Neural cell (in vitro differentiated cells): ENCODE measurements around the gene GRAMD2A. TPM values are rescaled to one million over a fixed set of nuclear protein-coding genes. Genes with fewer than 3 reads are reported as not detected.

Experiments
- H2AFZ ChIP-seq: fragments of 200-600, 300-800 bp; sonication (generic), shearing (Covaris generic); 2 replicates; pipeline ENCODE4 v1.6.0; 2014; ENCODE audit warnings: low read depth, mild to moderate bottlenecking, antibody characterized with exemption, low read length, moderate library complexity
- H3F3A ChIP-seq: fragments of 200-600 bp; shearing (Covaris generic); 2 replicates; pipeline ENCODE4 v1.6.1; 2016; ENCODE audit warnings: mild to moderate bottlenecking, moderate library complexity, mixed read lengths, antibody characterized with exemption, low read length; ENCODE audit not compliant: insufficient read depth, poor library complexity, severe bottlenecking
- H3K27ac ChIP-seq: fragments of 200-600, 300-800 bp; sonication (generic), shearing (Covaris generic); 2 replicates; pipeline ENCODE4 v1.5.1; 2014; ENCODE audit warnings: mild to moderate bottlenecking, low read length, moderate library complexity
- H3K27me3 ChIP-seq: fragments of 300-800, 200-600 bp; sonication (generic), shearing (Covaris generic); 2 replicates; pipeline ENCODE4 v1.6.0; 2014; ENCODE audit warnings: mild to moderate bottlenecking, low read depth, low read length, moderate library complexity; ENCODE audit not compliant: insufficient read depth
- H3K36me3 ChIP-seq: fragments of 300-800, 200-600 bp; sonication (generic), shearing (Covaris generic); 2 replicates; pipeline ENCODE4 v1.5.1; 2014; ENCODE audit warnings: mild to moderate bottlenecking, antibody characterized with exemption, low read length, moderate library complexity; ENCODE audit not compliant: insufficient read depth
- H3K4me2 ChIP-seq: fragments of 300-800, 200-600 bp; sonication (generic), shearing (Covaris generic); 2 replicates; pipeline ENCODE4 v1.6.0; 2014; ENCODE audit warnings: mild to moderate bottlenecking, low read length
- H3K4me3 ChIP-seq: fragments of 300-800, 200-600 bp; sonication (generic), shearing (Covaris generic); 2 replicates; pipeline ENCODE4 v1.5.1; 2014; ENCODE audit warnings: mild to moderate bottlenecking, low read length, moderate library complexity
- H3K79me2 ChIP-seq: fragments of 200-600 bp; shearing (Covaris generic); replicated peaks from 2 replicates; pipeline ENCODE4 v1.6.0; 2014; ENCODE audit warnings: mild to moderate bottlenecking, low read length, moderate library complexity; ENCODE audit not compliant: insufficient read depth
- H3K9ac ChIP-seq: fragments of 300-800, 200-600 bp; sonication (generic), shearing (Covaris generic); 2 replicates; pipeline ENCODE4 v1.6.1; 2016; ENCODE audit warnings: mild to moderate bottlenecking, low read length, mixed read lengths
- H3K9me2 ChIP-seq: fragments of 200-600 bp; shearing (Covaris generic); 2 replicates; pipeline ENCODE4 v1.6.1; 2016; ENCODE audit warnings: mild to moderate bottlenecking, low read length, mixed read lengths; ENCODE audit not compliant: insufficient read depth
- H3K9me3 ChIP-seq: fragments of 200-600, 300-800 bp; sonication (generic), shearing (Covaris generic); 2 replicates; pipeline ENCODE4 v1.6.1; 2016; ENCODE audit warnings: mild to moderate bottlenecking, mixed run types, low read length, moderate library complexity, mixed read lengths
- H4K20me1 ChIP-seq: fragments of 200-600 bp; shearing (Covaris generic); 2 replicates; pipeline ENCODE4 v1.6.1; 2016; ENCODE audit warnings: mild to moderate bottlenecking, mixed run types; ENCODE audit not compliant: insufficient read depth
- EP300 ChIP-seq: fragments of 450-650 bp; conservative IDR thresholded peaks from 2 replicates; pipeline ENCODE4 v1.6.1; 2014; ENCODE audit warnings: antibody characterized with exemption, mild to moderate bottlenecking, moderate library complexity; ENCODE audit not compliant: poor library complexity, severe bottlenecking
- EZH2 ChIP-seq: fragments of 200-600, 300-800 bp; shearing (Covaris generic), sonication (generic); IDR thresholded peaks from 2 replicates; pipeline ENCODE4 v1.6.1; 2014; ENCODE audit warnings: antibody characterized with exemption, low read length, borderline replicate concordance, mild to moderate bottlenecking; ENCODE audit not compliant: insufficient read depth, poor library complexity, severe bottlenecking
- MXI1 ChIP-seq: fragments of 450-650 bp; conservative IDR thresholded peaks from 2 replicates; pipeline ENCODE4 v1.6.1; 2014; ENCODE audit warnings: antibody characterized with exemption, mild to moderate bottlenecking; ENCODE audit not compliant: poor library complexity, severe bottlenecking
- POLR2AphosphoS5 ChIP-seq: IDR thresholded peaks from 2 replicates; pipeline ENCODE4 v1.6.1; 2012
- RAD21 ChIP-seq: fragments of 450-650 bp; conservative IDR thresholded peaks from 2 replicates; pipeline ENCODE4 v1.6.1; 2014; ENCODE audit warnings: antibody characterized with exemption, mild to moderate bottlenecking, moderate library complexity
- SMC3 ChIP-seq: fragments of 450-650 bp; conservative IDR thresholded peaks from 2 replicates; pipeline ENCODE4 v1.6.1; 2014; ENCODE audit warnings: antibody characterized with exemption, mild to moderate bottlenecking, moderate library complexity; ENCODE audit not compliant: poor library complexity
- TAF1 ChIP-seq: IDR thresholded peaks from 2 replicates; pipeline ENCODE4 v1.6.1; 2012; ENCODE audit warnings: low read depth
- polyA plus RNA-seq: library from polyadenylated mRNA; depleted of rRNA; stranded (reverse); fragments of >200 nt; gene quantifications from 2 replicates; pipeline ENCODE4 v1.2.3, GENCODE V29; 2014
- TF ChIP-seq, protein P1 (sequence below): IDR thresholded peaks from 2 replicates; pipeline ENCODE4 v1.6.1; 2012; ENCODE audit warnings: borderline replicate concordance
- TF ChIP-seq, protein P2 (sequence below): fragments of 450-650 bp; IDR thresholded peaks from 2 replicates; pipeline ENCODE4 v1.5.1; 2014; ENCODE audit warnings: antibody characterized with exemption, mild to moderate bottlenecking, moderate library complexity; ENCODE audit not compliant: poor library complexity, severe bottlenecking

The GRAMD2A gene
- polyA plus RNA-seq, 1 donor from 2014 or later = 1.9 TPM

DNA sequence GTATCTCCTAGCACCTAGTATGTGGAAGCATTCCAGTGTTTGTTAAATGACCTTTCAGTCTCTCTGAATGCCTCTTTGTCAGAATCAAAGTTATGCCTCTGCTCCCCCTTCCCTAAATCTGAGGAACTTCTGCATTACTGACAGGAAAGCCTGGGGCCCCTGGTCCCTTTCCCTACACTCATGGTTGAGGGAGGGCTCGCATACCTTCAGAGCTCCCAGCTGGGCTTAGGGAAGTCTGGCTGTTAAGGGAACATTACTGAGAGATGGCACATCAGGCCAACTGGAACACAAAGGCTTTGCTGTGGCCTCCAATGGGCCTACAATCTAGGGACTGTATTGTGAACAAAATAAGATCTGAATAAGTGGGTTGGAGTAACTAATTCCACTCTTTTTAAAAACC, 23.1 kb upstream of the GRAMD2A start:
- H3K4me2 ChIP-seq = no peak overlapping the region
- no peak overlapping the region for H3K9ac ChIP-seq

GRCh38 chr15:72217216-72217615, 19.6 kb upstream of the GRAMD2A start:
- Histone ChIP-seq H3K4me2 (no peak overlapping the region), H2AFZ (no peak overlapping the region), H3K9ac (no peak overlapping the region), H3K79me2 (peaks cover 26% of the 10 kb centered on the region), H3K36me3 (peaks cover 6% of the 10 kb centered on the region), H3K27ac (no peak overlapping the region), H3K27me3 (no peaks in the 10 kb centered on the region), H3K9me3 (no peaks in the 10 kb centered on the region), H3K4me3 (no peak overlapping the region), H4K20me1 (no peaks in the 10 kb centered on the region), H3F3A (no peaks in the 10 kb centered on the region), H3K9me2 (no peaks in the 10 kb centered on the region)
- no peak for TF ChIP-seq TAF1
- no peak for TF ChIP-seq SMC3
- TF ChIP-seq, protein P1, sequence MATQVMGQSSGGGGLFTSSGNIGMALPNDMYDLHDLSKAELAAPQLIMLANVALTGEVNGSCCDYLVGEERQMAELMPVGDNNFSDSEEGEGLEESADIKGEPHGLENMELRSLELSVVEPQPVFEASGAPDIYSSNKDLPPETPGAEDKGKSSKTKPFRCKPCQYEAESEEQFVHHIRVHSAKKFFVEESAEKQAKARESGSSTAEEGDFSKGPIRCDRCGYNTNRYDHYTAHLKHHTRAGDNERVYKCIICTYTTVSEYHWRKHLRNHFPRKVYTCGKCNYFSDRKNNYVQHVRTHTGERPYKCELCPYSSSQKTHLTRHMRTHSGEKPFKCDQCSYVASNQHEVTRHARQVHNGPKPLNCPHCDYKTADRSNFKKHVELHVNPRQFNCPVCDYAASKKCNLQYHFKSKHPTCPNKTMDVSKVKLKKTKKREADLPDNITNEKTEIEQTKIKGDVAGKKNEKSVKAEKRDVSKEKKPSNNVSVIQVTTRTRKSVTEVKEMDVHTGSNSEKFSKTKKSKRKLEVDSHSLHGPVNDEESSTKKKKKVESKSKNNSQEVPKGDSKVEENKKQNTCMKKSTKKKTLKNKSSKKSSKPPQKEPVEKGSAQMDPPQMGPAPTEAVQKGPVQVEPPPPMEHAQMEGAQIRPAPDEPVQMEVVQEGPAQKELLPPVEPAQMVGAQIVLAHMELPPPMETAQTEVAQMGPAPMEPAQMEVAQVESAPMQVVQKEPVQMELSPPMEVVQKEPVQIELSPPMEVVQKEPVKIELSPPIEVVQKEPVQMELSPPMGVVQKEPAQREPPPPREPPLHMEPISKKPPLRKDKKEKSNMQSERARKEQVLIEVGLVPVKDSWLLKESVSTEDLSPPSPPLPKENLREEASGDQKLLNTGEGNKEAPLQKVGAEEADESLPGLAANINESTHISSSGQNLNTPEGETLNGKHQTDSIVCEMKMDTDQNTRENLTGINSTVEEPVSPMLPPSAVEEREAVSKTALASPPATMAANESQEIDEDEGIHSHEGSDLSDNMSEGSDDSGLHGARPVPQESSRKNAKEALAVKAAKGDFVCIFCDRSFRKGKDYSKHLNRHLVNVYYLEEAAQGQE = no peak
- TF ChIP-seq POLR2AphosphoS5 = no peak
- TF ChIP-seq EP300 = no peak
- no peak for TF ChIP-seq EZH2
- TF ChIP-seq RAD21 = no peak
- TF ChIP-seq, protein P2, sequence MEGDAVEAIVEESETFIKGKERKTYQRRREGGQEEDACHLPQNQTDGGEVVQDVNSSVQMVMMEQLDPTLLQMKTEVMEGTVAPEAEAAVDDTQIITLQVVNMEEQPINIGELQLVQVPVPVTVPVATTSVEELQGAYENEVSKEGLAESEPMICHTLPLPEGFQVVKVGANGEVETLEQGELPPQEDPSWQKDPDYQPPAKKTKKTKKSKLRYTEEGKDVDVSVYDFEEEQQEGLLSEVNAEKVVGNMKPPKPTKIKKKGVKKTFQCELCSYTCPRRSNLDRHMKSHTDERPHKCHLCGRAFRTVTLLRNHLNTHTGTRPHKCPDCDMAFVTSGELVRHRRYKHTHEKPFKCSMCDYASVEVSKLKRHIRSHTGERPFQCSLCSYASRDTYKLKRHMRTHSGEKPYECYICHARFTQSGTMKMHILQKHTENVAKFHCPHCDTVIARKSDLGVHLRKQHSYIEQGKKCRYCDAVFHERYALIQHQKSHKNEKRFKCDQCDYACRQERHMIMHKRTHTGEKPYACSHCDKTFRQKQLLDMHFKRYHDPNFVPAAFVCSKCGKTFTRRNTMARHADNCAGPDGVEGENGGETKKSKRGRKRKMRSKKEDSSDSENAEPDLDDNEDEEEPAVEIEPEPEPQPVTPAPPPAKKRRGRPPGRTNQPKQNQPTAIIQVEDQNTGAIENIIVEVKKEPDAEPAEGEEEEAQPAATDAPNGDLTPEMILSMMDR = no peak
- no peak for TF ChIP-seq MXI1

More for the DNA sequence above, 23.1 kb upstream of the GRAMD2A start:
- Histone ChIP-seq H3K27me3 (no peaks in the 10 kb centered on the region), H2AFZ (no peak overlapping the region), H3K79me2 (peaks cover 57% of the 10 kb centered on the region), H3K27ac (no peak overlapping the region), H3F3A (no peaks in the 10 kb centered on the region), H3K36me3 (peaks cover 6% of the 10 kb centered on the region), H3K4me3 (no peak overlapping the region), H3K9me3 (no peaks in the 10 kb centered on the region), H3K9me2 (no peaks in the 10 kb centered on the region), H4K20me1 (no peaks in the 10 kb centered on the region)
- TF ChIP-seq POLR2AphosphoS5 (no peak), TAF1 (no peak), EP300 (no peak), EZH2 (no peak), RAD21 (no peak)
- TF ChIP-seq, protein P1 = no peak
